Astrocyte of the spinal cord (primary cell): Measurements from ENCODE around the gene RINT1.

Source experiments
- DNase-seq: peaks from one replicate; pipeline ENCODE4 v3.0.0; 2011; ENCODE audit warnings: low read depth, low spot score
- H3K4me3 ChIP-seq: 2 replicates; pipeline ENCODE4 v1.5.1; 2011; ENCODE audit warnings: low read depth, mild to moderate bottlenecking, low read length, moderate library complexity
- in situ Hi-C: cut with HindIII; loops from 2 replicates; pipeline ENCODE4 v1.10.0; 2017; ENCODE audit warnings: low sequenced_read_pairs
- TF ChIP-seq, protein P1 (sequence below): IDR thresholded peaks from 2 replicates; pipeline ENCODE4 v1.5.1; 2012; ENCODE audit warnings: low read depth, mild to moderate bottlenecking, low read length, inconsistent platforms

Gene RINT1

GRCh38 chr7:105531792-105532671 lies at the start of gene RINT1:
Gene RINT1 (plus strand): TSS chr7:105532201. CDS start chr7:105532316, 115 bp downstream.
- TF ChIP-seq, protein P1, sequence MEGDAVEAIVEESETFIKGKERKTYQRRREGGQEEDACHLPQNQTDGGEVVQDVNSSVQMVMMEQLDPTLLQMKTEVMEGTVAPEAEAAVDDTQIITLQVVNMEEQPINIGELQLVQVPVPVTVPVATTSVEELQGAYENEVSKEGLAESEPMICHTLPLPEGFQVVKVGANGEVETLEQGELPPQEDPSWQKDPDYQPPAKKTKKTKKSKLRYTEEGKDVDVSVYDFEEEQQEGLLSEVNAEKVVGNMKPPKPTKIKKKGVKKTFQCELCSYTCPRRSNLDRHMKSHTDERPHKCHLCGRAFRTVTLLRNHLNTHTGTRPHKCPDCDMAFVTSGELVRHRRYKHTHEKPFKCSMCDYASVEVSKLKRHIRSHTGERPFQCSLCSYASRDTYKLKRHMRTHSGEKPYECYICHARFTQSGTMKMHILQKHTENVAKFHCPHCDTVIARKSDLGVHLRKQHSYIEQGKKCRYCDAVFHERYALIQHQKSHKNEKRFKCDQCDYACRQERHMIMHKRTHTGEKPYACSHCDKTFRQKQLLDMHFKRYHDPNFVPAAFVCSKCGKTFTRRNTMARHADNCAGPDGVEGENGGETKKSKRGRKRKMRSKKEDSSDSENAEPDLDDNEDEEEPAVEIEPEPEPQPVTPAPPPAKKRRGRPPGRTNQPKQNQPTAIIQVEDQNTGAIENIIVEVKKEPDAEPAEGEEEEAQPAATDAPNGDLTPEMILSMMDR: peak; percentile 93
- in situ Hi-C loops: no loop called here
- peak within 1 kb of the TSS; percentile 100 for H3K4me3 ChIP-seq
- DNase-seq: peak; percentile 91

DNA sequence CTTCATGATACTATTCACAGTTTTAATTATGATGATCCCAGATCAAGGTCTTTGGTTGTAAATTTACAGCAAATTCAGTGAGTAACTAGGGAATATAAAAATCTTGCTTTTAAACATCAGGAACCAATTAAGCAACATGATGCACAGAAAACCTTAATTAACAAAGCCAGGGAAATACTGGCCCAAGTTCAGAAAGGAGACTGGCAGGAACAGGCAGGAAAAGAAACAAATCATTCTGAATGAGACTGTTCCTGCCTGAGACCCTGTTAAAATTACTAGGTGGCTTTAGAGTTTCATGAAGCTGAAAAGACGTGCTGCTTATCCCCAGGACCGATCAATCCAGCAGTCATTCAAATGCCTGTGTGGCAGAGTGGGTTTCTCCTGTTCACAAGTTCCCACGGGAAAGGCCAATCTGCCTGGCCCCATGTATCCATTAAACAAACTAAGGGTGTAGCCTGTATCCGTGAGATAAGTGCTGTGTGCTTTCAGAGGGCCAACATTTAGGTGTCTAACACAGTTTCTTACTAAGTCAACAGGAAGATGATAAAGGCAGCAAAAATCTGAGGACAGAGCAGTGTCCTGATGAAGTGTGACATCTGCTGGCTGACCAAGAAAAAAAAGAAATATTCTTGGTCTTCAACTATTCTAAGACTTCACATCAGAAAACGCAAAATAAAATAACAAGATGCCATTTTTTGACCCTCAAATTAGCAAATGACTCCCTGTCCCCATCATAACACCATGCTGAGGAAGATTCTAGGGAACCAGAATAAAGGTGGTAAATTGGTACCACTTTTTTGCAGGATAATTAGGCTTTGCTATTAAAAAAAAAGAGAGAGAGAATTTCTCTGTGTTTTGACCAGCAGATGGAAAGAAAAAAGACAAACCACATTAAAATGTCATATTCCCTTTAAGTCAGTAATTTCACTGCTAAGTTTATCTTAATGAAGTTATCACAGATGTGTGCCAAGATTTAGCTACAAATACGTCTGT lies 44.1 kb upstream of the RINT1 start:
- peak; percentile 82 for DNase-seq
- TF ChIP-seq, protein P1: peak; percentile 40
- in situ Hi-C loops: no loop called here
- no peak overlapping the region for H3K4me3 ChIP-seq

DNA sequence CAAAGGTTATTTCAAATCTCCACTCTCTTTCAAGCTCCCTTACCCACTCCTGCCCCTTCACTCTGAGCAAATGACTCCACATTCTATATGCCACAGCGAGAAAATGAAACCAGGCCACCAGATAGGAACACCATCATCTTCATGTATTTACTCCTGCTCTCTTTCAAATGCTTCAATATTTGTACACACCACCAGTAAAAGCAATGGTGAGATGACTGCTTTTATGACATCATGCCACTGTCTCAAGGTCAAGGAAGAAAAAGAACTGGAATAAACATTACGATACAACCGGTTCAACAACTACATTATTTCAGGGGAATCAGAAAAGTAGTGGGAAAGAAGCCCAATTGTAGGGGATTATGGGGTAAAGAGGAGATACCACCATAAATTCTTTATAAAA lies 42.6 kb upstream of the RINT1 start:
- in situ Hi-C loops: no loop called here
- TF ChIP-seq, protein P1: no peak
- H3K4me3 ChIP-seq: no peak overlapping the region
- DNase-seq: no peak

DNA sequence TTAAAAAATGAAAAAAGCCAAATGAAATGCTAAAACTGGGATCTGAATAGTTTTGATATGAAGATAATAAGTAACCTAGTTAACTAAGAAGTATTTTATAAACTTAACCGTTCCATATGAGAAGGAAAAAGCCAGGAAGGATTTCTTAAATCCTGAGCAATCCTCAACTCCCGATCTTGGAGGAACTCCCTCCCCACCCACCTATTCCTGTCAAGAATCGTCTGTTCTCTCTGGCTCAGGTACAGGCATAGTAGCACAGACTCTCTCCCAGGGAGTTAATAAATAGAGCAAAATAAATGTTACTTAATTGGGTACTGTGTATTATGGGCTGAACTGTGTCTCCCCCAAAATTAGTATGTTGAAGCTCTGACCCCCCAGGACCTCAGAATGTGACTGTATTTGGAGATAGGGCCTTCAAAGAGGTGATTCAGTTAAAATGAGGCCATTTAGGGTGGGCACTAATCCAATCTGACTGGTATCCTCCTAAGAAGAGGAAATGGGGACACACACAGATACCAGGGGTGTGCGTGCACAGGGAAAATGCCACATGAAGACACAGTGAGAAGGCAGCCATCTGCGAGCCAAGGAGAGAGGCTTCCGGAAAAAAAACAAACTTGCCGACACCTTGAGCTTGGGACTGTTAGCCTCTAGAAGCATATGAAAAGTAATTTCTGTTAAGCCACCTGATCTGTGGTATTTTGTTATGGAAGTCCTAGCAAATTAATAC lies 38.6 kb upstream of the RINT1 start:
- DNase-seq: no peak
- no peak overlapping the region for H3K4me3 ChIP-seq
- in situ Hi-C loops: no loop called here
- TF ChIP-seq, protein P1: no peak

- DNase-seq: peak; percentile 89
- TF ChIP-seq, protein P1: no peak
Observed at GRCh38 chr7:105493923-105494315, 38.1 kb upstream of the RINT1 start.

DNA sequence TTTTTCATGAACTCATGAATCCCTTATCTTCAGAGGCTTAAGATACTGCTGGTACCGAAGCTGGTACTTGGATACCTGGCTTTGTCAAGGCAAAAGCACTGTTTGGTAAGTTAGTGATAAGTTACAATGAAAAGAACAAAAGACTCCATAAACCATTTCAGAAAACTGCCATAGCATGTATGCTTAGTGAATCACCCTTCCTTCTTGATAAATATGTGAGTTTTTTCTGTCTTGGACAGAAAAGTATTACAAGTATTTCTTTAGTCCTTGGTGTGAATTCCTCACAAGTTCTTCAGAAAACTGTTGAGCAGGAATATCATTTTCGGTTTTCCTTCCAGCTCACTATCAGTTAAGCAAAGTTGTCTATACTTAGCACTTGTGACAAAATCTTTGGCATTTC lies 35.5 kb upstream of the RINT1 start:
- H3K4me3 ChIP-seq: no peak overlapping the region
- in situ Hi-C loops: no loop called here
- DNase-seq: peak; percentile 69
- TF ChIP-seq, protein P1: no peak

More at GRCh38 chr7:105493923-105494315, 38.1 kb upstream of the RINT1 start:
- H3K4me3 ChIP-seq: no peak overlapping the region
- in situ Hi-C loops: no loop called here
